EH (cell line): ENCODE measurements around the gene DSG3.
"Not testable (repeated sequence)": the region's sequence is repeated elsewhere in the genome, so short reads cannot be mapped to it uniquely, and the experiment has no call there.

Experiments
- DNase-seq: peaks from one replicate; pipeline ENCODE4 v3.0.0-alpha.2; 2015; ENCODE audit warnings: low read depth

DSG3 gene

DNA sequence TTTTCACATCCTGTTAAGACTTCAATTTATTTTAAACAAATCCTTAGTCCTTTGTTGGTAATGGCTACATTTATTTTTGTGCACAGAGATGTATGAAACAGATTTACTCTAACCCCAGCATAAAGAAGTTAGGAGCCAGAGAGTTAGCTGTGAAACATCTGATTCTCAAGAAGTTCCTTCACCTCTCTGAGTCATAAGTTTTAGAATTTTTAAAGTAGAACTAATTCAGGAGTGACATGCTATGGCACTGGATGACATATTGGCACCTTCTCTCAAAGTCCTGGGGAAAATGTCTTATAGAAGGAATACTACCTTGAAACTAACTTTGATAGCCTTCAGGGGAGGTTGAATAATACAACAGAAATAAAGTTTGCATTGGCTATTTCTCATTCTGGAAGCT is 44.0 kb downstream of the DSG3 start:
- no peak for DNase-seq

DNA sequence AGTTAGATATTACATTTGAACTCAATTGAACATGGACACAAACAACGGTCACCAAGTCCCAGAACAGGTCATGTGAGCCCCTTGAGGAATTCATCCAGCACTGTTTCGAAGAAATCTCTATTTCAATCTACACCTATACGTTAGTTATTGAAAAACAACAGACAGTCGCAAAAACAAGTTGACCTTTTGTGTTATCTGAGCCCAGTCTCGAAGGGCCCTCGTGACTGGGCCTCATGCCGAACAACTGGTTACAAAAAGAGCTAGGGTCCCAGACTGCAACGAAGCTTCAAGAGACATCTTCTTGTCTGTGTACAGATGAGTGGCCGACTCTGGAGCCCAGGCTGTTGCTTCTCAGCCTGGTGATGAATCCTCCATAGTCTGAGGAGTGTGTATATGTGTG is 45.1 kb downstream of the DSG3 start:
- DNase-seq = no peak

DNA sequence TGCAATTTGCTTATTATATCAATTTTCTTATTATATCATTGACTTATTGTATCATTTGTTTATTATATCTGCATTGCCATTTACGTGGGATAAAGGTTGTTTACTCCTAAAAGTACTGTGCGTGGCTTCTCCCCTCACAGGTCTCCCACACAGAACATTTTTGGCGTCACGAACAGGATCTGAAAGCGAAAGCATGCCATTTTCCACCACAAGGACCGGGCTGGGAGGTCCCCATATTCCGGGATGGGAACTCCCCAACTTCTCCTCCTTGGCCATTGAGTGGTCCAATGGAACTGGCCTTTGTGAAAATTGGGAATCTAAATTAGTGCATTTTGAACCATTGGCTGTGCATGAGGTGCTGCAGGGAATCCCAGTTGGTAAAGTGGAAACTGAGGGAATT is 45.6 kb downstream of the DSG3 start:
- no peak for DNase-seq

DNA sequence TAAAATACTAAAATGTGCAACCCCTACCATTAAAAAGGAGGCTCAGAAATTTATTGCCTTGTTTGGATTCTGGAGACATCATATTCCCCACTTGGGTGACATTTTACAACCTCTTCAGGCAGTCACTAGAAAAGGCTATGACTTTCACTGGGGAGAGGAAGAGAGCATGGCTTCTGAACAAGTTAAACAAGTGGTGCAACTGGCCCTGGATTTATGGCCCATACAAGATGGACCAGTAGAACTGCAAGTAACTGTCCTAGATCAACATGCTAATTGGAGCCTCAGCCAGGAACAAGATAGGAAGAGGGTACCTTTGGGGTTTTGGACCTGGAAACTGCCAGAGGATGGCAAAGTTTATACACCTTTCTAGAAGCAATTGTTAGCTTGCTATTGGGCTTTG is 46.4 kb downstream of the DSG3 start:
- no peak for DNase-seq

DNA sequence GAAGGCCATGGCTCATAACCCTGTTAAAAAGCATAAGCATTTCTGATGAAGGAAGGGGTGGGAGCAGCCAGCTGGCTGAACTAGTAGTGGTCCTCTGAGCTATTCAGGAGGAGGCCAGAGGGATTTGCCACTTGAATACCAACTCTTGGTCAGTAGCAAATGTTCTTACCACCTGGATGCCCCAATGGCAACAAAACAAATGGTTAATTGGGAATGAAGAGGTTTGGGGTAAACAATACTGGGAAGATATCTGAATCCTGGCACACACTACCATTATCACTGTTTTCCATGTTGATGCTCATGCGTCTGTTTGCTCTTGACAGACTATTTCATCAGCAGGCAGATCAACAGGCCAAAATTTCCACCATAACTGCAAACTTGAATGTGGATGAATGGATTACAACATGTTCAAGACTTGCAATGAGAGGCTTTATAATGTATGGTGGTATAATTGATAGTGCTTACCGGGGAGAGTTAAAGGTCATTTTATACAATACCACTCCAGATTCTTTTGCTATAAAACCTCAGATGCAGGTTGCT is 47.2 kb downstream of the DSG3 start:
- not testable (repeated sequence) for DNase-seq

DNA sequence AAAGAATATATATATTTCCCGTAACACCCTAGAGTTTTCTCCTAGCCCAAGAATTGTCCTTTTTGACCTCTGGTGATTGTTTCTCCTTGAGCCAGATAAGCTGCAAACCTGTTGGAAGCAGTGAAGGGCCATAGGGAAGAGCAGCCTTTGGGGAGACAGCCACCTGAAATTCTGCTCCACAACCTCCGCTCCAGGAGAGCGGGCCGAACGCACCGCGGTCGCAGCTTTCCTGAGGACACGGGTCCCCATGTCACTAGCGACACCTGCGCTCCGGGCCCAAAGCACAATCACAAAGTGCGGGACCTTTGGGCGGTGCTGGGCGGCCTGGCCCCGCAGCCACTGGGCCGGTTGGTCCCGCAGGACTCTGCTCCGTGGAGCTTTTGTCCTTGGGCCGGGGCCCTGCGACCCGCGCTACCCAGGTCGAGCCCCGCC is 49.9 kb downstream of the DSG3 start:
- DNase-seq = no peak

DNA sequence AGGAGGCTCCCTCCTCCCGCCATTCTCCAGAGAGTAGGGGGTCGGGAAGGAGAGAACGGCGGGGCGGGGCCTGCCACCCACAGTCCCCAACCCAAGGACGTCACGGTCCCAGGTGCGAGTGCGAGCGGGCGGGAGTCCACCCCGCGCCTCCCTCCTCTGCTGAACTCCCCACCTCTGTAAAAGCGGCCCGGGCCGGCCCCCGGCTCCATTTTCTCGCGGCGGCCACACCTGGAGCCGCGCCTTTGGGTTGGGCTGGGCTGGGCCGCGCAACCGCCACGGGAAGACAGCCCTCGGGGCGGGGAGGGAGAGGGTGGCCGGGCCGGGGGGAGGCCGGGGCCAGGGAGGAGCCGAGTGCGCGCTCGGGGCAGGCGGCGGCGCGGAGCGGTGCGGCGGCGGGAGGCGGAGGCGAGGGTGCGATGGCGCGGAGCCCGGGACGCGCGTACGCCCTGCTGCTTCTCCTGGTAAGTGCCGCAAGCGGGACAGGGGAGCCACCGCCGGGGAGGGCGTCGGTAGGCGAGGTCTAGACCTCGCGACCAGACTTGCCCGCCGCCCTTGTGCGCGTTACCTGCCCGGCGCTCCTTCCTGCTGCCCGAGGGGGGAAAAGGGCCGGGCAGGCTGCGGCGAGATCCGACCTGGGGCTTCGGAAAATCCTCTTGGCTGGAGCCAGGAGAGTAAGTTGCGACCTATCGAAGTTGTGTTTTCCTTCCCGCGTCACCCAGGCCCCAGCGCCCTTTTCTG is 50.5 kb downstream of the DSG3 start, which contains the start of gene DSG2:
Gene DSG2 (plus strand): TSS at position 342 of the 738 bp plus-strand sequence. CDS start 75 bp downstream, at position 417.
- peak; percentile 11 for DNase-seq

DNA sequence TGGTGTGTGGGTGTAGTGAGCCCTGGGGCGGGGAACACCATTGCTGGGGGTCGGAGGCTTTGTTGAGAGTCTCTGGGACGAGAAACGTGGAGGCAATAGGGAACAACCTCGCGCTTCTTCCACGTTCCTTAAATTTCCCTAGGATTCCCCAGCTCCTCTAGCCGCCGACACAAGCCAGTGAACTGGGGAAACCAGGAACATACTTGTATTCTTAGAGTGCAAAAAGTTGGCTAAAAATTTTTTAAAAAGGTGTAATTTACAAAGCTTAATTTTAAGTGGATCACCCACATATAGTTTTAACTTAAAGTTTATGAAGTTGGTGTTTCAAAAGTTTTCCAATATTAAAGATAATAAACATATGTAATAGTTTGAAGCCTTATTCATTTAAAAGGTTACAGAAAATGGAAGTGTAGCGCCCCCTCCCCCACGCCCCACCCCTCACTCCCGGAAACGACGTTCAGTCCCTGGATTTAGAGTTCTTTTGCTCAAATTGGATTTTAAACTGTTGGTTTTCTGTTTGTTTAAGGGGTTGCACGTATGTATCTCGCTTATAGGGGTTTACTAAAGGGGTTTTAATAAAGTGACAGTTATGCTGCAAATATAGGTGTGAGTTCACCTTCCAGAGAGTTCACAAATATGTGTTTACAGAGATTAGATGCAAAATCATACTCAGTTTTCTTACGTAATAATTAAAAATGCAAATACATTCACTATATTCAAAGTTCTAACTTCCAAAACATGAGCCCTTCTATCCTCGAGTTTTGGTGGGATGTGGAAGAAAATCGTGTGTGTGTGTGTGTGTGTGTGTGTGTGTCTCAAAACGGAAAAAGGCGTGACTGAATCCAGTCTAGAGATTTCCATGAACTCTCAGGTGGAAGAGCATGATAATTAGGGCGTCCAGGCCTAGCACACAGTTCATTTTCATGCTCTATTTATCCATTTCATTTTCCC is 51.3 kb downstream of the DSG3 start:
- no peak for DNase-seq

DNA sequence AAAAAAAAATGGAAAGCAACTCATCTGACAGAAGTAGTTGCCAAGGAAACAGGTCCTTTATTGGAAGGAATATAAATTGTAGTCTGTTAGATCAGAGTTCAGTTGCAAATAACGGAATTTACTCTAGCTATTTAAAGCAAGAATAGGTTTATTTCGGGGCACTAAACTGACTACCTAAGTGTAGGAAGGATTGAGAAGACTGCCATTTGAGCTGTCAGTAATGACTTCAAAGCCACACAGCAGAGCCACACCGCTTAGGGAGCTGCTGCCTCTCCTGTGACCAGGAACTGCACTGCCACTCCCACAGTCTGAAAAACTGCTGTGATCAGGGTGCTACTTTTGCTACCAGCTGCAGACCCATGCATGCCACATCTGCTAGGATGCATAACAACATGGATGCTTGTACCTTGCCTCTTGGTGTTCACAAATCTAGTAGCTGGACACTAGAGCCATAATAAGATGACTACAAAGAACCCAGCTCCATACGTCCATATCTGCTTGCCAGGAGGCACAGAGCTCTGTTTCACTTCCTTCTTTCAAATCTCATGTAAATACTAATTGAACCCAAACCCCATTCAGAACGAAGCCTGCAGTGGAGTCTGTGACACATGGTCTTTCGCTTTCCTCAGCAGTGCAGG is 52.6 kb downstream of the DSG3 start:
- DNase-seq = no peak

DNA sequence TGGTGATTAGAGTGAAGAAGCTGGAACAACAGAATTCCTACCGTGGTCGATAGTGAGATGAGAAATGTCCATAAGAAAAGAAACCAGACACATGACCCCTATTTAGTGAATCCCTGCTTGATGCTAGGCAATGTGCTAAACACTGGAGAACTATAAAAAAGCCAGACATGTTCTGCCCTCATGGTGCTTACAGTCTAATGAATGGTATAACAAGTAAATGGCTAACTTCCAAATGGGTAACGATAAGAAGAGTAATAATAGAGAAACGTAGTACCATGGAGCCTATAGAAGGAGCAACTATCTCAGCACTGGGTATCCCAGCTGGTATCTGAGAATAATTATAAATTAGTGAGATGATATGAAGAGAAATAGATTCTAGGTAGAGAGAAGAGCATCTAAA is 55.5 kb downstream of the DSG3 start:
- no peak for DNase-seq

DNA sequence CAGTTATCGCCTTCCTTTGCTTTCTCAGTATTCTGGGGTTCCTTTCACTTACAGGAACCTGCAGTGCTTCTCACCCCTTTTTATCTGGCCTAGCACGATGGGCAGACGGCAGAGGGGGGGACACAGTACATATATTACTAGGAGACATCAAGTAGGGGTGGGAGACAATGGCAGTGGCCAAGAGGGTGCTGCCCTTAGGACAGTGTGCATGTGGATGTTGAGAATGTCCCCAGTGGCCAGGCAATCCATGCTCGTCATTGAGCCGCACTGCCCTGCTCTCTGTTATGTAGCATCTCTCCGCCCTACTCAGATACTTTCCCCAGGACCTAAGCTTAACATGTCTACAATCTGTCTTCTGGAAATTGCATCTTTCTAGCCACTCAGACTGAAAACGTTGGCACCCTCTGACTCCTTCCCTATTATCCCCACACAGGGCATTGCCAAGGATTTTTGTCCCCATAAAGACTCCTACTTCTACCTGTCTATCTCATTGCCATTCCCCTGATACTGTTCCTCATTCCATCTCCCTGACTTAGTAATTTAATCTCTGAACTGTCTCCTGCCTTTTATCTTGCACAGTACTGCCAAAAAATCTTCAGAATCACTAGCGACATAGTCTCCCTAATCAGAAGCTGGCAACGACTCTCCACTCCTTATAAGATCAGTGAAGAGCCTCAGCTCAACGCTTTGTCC is 57.1 kb downstream of the DSG3 start:
- no peak for DNase-seq

DNA sequence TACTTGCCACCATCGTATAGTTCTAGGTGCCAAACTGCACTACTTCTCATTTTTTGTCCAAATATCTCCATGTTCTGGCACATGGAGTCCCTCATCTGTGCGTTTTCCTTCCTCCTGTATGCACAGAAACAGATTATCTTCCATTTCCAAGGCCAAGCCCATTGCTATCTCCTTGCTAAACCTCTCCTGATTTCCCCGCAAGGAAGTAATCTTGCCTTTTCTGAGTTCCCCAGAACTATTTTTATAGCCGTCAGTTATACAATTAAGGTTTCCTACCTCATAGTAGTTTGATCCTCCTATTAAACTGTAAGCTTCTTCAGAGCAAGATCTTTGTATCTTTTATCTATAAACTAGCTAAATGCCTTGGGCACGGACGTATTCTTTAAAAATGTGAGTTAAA is 57.6 kb downstream of the DSG3 start:
- DNase-seq = no peak

DNA sequence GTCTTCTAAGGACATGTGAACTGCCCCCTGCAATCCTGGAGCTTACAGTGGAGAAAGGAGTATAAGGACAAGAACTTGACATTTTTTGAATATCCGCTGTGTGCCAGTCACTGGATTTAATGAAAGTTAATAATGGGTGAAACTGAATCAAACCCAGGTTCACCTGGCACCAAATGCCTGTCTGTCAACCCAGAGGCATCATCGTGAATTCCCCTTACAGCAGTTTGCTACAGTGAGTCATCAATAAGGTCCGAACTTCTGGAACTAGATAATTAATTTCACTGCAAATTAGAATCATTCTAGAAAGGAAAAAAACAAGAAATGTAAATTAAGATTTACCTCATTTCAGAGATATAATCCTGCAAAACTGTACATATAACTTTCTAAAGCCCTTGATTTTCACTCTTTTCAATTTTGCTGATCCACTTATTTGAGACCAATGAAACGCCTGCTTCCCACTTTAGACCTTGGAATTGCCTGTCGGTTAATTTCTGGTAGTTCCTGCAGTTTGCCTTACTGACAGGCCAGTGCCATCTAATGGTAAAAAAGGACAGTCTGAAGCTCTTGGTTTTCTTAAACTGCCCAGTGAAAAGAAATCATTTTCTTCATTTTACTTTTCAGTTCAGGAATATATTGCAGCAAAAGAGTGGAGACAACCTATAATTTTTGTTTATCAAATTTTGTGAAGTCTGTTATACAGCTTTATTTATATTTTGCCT is 58.6 kb downstream of the DSG3 start:
- no peak for DNase-seq

DNA sequence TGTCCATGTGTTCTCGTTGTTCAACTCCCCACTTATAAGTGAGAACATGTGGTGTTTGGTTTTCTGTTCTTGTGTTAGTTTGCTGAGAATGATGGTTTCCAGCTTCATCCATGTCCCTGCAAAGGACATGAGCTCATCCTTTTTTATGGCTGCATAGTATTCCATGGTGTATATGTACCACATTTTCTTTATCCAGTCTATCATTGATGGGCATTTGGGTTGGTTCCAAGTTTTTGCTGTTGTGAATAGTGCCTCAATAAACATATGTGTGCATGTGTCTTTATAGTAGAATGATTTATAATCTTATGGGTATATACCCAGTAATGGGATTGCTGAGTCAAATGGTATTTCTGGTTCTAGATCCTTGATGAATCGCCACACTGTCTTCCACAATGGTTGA is 59.6 kb downstream of the DSG3 start:
- not testable (repeated sequence) for DNase-seq

DNA sequence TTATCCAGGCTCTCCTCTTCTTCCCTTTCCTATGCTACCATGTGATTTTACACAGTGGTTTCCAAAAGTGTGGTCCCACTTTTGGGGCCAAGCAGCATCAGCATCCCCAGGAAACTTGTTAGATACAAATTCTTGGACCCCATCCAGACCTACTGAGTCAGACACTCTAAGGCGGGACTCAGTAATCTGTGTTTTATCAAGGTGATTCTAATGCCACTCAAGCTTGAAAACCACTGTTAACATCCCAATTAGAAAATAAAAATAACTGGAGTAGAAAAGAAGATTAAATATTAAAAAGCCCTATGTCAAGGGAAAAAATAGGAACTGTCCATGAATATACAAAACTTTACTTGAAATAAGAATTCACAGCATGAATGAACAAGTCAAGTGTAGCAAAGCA is 61.2 kb downstream of the DSG3 start:
- DNase-seq = no peak

DNA sequence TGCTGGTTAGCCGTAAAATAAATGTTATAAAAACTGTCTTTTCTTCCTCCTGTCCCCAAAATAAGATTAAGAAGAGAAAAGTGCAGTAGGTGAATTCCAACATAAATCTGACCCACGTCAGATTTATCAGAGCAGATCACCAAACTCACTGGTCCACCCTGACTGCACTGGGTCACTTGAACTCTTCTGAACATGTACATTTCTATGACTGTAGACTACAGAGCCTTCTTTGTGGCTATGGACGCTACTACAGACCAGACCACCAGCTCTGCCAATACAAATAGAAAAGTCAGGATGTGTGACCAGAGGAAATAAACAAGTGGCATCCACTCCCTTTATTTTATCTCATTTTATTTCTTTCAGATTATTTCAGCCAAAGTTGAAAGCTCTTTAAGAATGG is 62.0 kb downstream of the DSG3 start:
- no peak for DNase-seq

DNA sequence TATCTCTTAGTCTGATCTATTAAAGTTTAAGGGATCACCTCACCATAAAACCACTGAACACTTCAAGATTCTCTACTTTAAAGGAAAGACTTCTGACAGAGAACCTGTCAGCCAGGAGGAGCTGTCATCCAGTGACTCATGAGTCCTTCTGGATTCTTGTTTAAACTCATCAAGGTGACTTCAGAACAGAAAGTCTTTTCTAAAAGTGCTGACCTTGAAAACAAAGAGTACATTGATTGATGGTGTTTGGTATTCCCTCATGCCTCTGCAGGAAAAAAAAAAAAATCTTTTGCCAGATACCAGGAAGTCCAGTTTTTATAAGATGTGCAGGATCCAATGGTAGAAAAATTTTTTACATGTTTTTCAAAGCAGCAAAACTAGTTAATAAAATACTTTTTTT is 62.8 kb downstream of the DSG3 start:
- DNase-seq = no peak

DNA sequence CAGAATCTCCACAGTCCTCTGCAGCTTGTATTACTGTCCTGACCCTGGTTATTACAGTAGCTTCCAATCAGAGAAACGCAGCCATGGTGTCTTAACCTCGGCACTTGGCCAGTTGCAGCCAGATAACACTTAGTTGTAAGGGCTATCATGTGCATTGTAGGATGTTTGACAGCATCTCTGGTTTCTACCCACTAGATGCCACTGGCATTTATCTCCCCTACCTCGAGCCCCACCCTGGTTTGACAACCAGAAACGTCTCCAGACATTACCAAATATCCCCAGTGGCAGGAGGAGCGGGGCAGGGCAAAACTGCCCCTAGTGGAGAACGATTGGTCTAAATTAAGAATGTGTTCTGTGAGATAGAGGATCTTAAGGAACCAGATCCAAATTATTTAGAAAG is 63.6 kb downstream of the DSG3 start:
- DNase-seq = no peak

DNA sequence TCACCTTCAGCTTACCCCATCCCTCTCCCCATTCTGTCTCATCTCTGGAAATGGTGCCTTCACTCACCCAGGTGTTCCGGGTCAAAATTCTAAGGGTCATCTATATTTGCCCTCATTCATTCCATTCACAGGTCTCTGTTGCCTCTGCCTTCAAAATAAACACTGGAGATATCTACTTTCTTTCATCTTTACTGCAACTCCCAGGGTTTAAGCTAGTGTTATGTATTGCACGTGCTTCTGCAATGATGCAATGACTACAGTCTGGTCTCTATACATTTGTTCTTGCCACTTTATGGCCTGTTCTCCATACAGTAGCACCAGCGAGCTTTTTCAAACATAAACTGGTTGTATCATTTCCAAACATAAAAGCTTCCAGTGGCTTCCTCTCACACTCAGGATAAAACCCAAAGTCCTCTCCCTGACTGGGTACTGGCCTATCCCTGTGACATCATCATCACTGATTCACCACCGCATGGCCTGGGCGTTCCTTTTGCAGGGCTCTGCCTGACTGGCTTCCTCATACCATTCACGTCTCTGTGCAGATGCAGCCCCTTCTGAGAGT is 64.7 kb downstream of the DSG3 start:
- DNase-seq = peak; percentile 75

DNA sequence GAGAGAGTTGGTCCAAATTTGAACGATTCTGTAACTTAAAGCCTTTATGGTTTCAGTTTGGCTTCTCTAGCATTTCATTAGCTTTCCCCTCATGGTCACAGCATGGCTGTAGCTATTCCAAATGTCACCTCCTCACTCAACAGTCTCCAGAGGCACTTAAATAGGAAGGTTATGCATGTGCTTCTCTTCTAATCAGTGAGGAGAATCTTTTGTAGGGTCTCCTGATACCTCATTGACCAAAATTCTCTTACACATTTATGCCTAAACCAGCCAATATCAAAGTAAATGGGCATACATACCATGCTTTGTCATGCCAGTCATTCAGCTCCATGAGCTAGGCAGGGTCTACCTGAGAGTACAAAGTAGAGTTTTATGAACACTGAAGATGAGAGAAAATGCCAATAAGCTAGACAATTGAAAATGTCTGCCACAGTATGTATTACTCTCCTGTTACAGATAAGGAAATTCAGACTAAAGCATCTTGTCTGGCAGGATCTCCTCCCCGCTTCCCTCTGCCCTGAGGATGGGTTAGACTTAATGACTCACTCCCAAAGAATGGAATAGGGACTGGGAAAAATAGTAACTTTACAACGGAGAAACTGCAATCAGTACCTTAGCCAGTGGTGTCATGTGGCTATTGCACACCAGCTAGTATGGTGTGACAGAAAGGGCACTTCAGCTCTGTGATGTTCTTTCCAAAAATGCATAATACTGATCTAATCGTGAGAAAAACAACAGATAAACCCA is 65.8 kb downstream of the DSG3 start:
- peak; percentile 77 for DNase-seq
